NCI-H1694 treated with DMSO at 0.1 percent for 48 hours (cell line): Measurements from ENCODE around the gene S100A6.
A peak's percentile ranks its signal among the peaks of the same experiment; 100 is the strongest.

ENCODE experiments used
- DNase-seq: peaks from one replicate; lab custom pipeline; 2025; lab: John Stamatoyannopoulos, UW

Gene S100A6

GRCh38 chr1:153545067-153546055, 9.6 kb upstream of the S100A6 start, which contains the start of gene S100A4:
S100A4 (minus strand) TSS chr1:153545806; CDS start chr1:153544794, 1,012 bp downstream.
- peak; percentile 97 for DNase-seq

GRCh38 chr1:153544453-153545066, 8.8 kb upstream of the S100A6 start:
- no peak for DNase-seq

GRCh38 chr1:153543736-153544135, 7.9 kb upstream of the S100A6 start:
- no peak for DNase-seq

- no peak for DNase-seq
These were observed 7.3 kb upstream of the S100A6 start for GRCh38 chr1:153542956-153543711.

GRCh38 chr1:153541641-153542590, 6.1 kb upstream of the S100A6 start:
- DNase-seq: no peak

GRCh38 chr1:153540394-153541361, 4.9 kb upstream of the S100A6 start, which contains the start of gene S100A5:
S100A5 (minus strand) TSS chr1:153540934; CDS start chr1:153540191, 743 bp downstream.
- DNase-seq: no peak

- DNase-seq: no peak
These were observed 3.8 kb upstream of the S100A6 start for GRCh38 chr1:153539395-153540093.

GRCh38 chr1:153538315-153538821, 2.6 kb upstream of the S100A6 start:
- peak; percentile 44 for DNase-seq

GRCh38 chr1:153537376-153537730, 1.6 kb upstream of the S100A6 start:
- DNase-seq: no peak

- DNase-seq: no peak
These were observed 1.0 kb upstream of the S100A6 start for GRCh38 chr1:153536671-153537375.

GRCh38 chr1:153536012-153536670, 350 bp upstream of the S100A6 start:
- DNase-seq: no peak

- no peak for DNase-seq
These were observed 908 bp downstream of the S100A6 start for GRCh38 chr1:153534925-153535241.

GRCh38 chr1:153534226-153534924, 1.4 kb downstream of the S100A6 start:
- no peak for DNase-seq

GRCh38 chr1:153533689-153534201, 2.0 kb downstream of the S100A6 start:
- peak; percentile 66 for DNase-seq

- DNase-seq: peak; percentile 95
These were observed 2.8 kb downstream of the S100A6 start for GRCh38 chr1:153532769-153533599.

- peak; percentile 66 for DNase-seq
These were observed 3.6 kb downstream of the S100A6 start for GRCh38 chr1:153532181-153532580.
